Epithelial cell of proximal tubule (primary cell): ENCODE data around the gene COL28A1. TPM values are rescaled to one million over a fixed set of nuclear protein-coding genes. Genes with fewer than 3 reads are reported as not detected.
A peak's percentile ranks its signal among the peaks of the same experiment; 100 is the strongest.

Experiments used
- DNase-seq: peaks from one replicate; pipeline ENCODE4 v3.0.0-alpha.2; 2011; ENCODE audit warnings: low read depth
- H3K4me3 ChIP-seq: 2 replicates; pipeline ENCODE4 v1.5.1; 2011; ENCODE audit warnings: low read depth, mild to moderate bottlenecking, low read length
- CTCF ChIP-seq: conservative IDR thresholded peaks from 2 replicates; pipeline ENCODE4 v1.5.1; 2012; ENCODE audit warnings: low read depth, mild to moderate bottlenecking, low read length
- total RNA-seq: library from RNA; depleted of rRNA; stranded (reverse); fragments of >200 nt; gene quantifications from 2 replicates; pipeline ENCODE4 v1.2.3, GENCODE V29; 2015

Gene COL28A1
- total RNA-seq, 1 donor from 2014 or later: 0.40 TPM

- TF ChIP-seq CTCF: no peak
- no peak overlapping the region for H3K4me3 ChIP-seq
- no peak for DNase-seq
Observed at GRCh38 chr7:7333610-7334009, 202.1 kb downstream of the COL28A1 start.

- no peak for TF ChIP-seq CTCF
- no peak overlapping the region for H3K4me3 ChIP-seq
- DNase-seq: no peak
Observed at GRCh38 chr7:7331523-7331922, 204.2 kb downstream of the COL28A1 start.

- no peak for DNase-seq
- H3K4me3 ChIP-seq: no peak overlapping the region
- peak; percentile 42 for TF ChIP-seq CTCF
Observed at GRCh38 chr7:7330997-7331396, 204.7 kb downstream of the COL28A1 start.

- no peak for TF ChIP-seq CTCF
- no peak for DNase-seq
- no peak overlapping the region for H3K4me3 ChIP-seq
Observed at GRCh38 chr7:7329326-7329725, 206.3 kb downstream of the COL28A1 start.

- H3K4me3 ChIP-seq: no peak overlapping the region
- no peak for DNase-seq
- TF ChIP-seq CTCF: no peak
Observed at GRCh38 chr7:7327423-7327822, 208.2 kb downstream of the COL28A1 start.

GRCh38 chr7:7324698-7325097, 211.0 kb downstream of the COL28A1 start:
- DNase-seq: no peak
- TF ChIP-seq CTCF: no peak
- no peak overlapping the region for H3K4me3 ChIP-seq

- no peak for DNase-seq
- TF ChIP-seq CTCF: no peak
- no peak overlapping the region for H3K4me3 ChIP-seq
Observed at GRCh38 chr7:7323921-7324320, 211.8 kb downstream of the COL28A1 start.
